Measurements from ENCODE around the gene B4GAT1.

The B4GAT1 gene

DNA sequence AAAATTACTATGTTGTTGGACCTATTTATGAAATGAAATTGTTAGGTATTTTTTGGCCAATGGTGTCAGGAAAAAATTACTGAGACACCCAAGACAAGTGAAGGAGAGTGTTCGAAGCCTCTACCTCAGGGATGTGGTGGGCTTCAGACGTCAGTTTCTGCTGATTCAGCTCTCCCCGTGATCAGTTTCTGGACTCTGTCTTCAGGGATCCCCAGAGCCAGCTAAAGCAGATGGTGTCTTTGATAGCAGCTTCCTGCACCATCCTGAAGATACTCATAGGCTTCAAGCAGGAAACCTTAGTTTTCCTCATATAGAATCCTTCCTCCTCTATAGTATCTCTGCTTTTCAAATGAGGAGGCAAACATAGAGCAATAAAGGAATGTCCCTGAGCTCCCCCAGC is 38.0 kb downstream of the B4GAT1 start:
- no peak for DNase-seq (ENCODE audit: low spot score)

DNA sequence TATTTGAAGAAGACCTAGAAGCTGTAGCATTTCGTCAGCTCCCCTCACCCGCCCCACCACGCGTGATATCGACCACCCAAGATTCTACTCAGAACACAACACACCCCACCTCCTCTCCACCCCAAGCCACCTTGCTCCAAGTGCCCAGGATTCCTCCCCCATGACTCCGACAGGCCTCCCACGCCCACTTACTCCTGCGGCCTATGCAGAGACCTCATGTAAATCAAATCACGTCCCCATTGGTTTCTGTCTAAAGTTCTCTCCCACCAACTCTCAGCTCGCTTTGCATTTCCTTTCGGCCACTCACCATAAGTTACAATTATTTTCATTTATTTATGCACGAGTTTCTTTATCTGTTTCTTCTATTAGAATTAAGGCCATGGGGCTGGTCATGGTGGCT is 44.8 kb downstream of the B4GAT1 start:
- DNase-seq (ENCODE audit: low spot score), result no peak

DNA sequence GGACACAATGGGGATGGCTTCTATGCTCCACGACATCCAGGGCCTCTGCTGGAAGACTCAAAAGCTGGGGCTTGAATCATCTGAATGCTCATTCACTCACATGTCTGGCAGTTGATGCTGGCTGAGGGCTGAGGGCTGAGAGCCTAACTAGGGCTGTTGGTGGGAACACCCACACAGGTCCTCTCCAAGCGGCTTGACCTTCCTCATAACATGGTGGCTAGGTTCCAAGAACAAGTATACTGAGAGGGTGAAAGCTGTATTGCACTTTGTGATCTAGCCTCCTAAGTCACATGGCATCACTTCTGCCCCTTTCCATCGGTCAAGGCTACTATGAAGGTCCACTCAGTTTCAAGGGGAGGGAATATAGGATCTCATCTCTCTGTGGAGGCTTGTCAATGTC is 48.2 kb downstream of the B4GAT1 start:
- DNase-seq (ENCODE audit: low spot score), result no peak

DNA sequence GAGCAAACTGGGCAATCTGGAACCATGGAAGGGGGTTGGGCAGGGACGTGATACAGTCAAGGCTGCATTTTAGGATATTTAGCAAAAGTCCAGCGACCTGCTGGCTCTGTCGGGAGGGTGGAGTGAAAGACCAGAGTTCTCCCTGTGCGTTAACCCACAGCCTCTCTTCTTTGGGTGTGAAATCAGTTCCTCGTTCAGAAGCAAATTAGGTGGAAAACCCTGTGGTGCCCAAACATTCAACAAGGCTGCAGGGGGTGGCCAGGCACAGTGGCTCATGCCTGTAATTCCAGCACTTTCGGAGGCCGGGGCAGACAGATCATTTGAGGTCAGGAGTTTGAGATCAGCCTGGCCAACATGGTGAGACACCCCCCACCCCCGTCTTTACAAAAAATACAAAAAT is 49.8 kb downstream of the B4GAT1 start:
- DNase-seq (ENCODE audit: low spot score), result no peak
